Activated T-helper 2 cell treated with anti-CD3 and anti-CD28 coated beads, Interferon-gamma antibody, Interleukin-2, Interleukin-4, amounts not matched to agents 10 μg/mL and 5 μg/mL and 100 μg/mL, durations not matched to agents 14 hours and 24 hours and 36 hours (primary cell): ENCODE results near the gene LAMA3. TPM values are rescaled to one million over a fixed set of nuclear protein-coding genes. Genes with fewer than 3 reads are reported as not detected.

Experiments used
- DNase-seq: peaks from one replicate; pipeline ENCODE4 v3.0.0; 2021; ENCODE audit warnings: low spot score
- H3K27ac Mint-ChIP-seq: one replicate; pipeline ENCODE4 v1.8.0; 2021; ENCODE audit warnings: mixed read lengths
- H3K27me3 Mint-ChIP-seq: one replicate; pipeline ENCODE4 v1.8.0; 2021; ENCODE audit warnings: low read depth, mixed read lengths
- H3K36me3 Mint-ChIP-seq: one replicate; pipeline ENCODE4 v1.8.0; 2021; ENCODE audit warnings: low read depth, mixed read lengths
- H3K4me1 Mint-ChIP-seq: one replicate; pipeline ENCODE4 v1.8.0; 2021; ENCODE audit warnings: low read depth, mixed read lengths
- H3K4me3 Mint-ChIP-seq: one replicate; pipeline ENCODE4 v1.8.0; 2021; ENCODE audit warnings: low read depth, mild to moderate bottlenecking, moderate library complexity, mixed read lengths
- H3K9me3 Mint-ChIP-seq: one replicate; pipeline ENCODE4 v1.8.0; 2021; ENCODE audit warnings: mixed read lengths
- intact Hi-C: fragments of 100-400 bp; cut with micrococcal nuclease; formaldehyde crosslinking; loops from one replicate; pipeline ENCODE4 v1.15.1; 2023
- total RNA-seq: library from RNA; stranded (reverse); gene quantifications from 2 replicates; pipeline ENCODE4 v1.2.3, GENCODE V29; 2022

The LAMA3 gene
- total RNA-seq, 1 donor from 2014 or later = not detected

GRCh38 chr18:23832911-23833310 is 143.7 kb downstream of the LAMA3 start:
- intact Hi-C loops = no loop called here
- Mint-ChIP-seq H3K27me3 (no peaks in the 10 kb centered on the region), H3K4me1 (peaks cover 13% of the 10 kb centered on the region), H3K27ac (no peak overlapping the region), H3K36me3 (no peaks in the 10 kb centered on the region), H3K9me3 (no peaks in the 10 kb centered on the region), H3K4me3 (no peak overlapping the region)
- DNase-seq = no peak

GRCh38 chr18:23833714-23834113 is 144.5 kb downstream of the LAMA3 start:
- H3K9me3 Mint-ChIP-seq = no peaks in the 10 kb centered on the region
- peaks cover 7% of the 10 kb centered on the region for H3K4me1 Mint-ChIP-seq
- H3K27me3 Mint-ChIP-seq = no peaks in the 10 kb centered on the region
- H3K27ac Mint-ChIP-seq = no peak overlapping the region
- H3K36me3 Mint-ChIP-seq = no peaks in the 10 kb centered on the region
- DNase-seq = no peak
- H3K4me3 Mint-ChIP-seq = no peak overlapping the region
- intact Hi-C loops = no loop called here

DNA sequence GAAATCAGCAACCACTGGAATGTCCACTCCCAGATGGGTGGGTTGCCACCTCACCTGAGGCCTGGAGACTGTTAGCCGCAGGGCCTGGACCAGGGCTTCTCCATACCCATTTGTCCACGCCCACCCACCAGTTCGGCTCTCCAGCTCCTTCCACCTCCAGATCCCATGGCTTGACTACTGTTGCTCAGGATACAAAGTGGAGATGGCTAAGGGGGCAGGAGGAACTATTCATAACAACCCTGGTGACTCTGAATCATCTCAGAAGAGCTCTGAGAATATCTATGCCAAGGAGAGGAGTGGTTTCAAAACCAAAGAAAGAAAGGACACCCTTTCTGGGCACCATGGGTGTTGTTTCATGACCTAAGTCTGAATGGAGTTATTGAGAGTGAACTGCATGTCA is 145.8 kb downstream of the LAMA3 start:
- H3K4me3 Mint-ChIP-seq = no peak overlapping the region
- no peak for DNase-seq
- no peaks in the 10 kb centered on the region for H3K9me3 Mint-ChIP-seq
- no peaks in the 10 kb centered on the region for H3K27me3 Mint-ChIP-seq
- no peaks in the 10 kb centered on the region for H3K36me3 Mint-ChIP-seq
- intact Hi-C loops = no loop called here
- H3K27ac Mint-ChIP-seq = no peak overlapping the region
- peaks cover 7% of the 10 kb centered on the region for H3K4me1 Mint-ChIP-seq

- Mint-ChIP-seq H3K27ac (no peak overlapping the region), H3K4me1 (peaks cover 7% of the 10 kb centered on the region), H3K36me3 (no peaks in the 10 kb centered on the region), H3K9me3 (no peaks in the 10 kb centered on the region), H3K27me3 (no peaks in the 10 kb centered on the region), H3K4me3 (no peak overlapping the region)
- no peak for DNase-seq
- intact Hi-C loops = no loop called here
Measured at GRCh38 chr18:23835506-23835905, 146.3 kb downstream of the LAMA3 start.

DNA sequence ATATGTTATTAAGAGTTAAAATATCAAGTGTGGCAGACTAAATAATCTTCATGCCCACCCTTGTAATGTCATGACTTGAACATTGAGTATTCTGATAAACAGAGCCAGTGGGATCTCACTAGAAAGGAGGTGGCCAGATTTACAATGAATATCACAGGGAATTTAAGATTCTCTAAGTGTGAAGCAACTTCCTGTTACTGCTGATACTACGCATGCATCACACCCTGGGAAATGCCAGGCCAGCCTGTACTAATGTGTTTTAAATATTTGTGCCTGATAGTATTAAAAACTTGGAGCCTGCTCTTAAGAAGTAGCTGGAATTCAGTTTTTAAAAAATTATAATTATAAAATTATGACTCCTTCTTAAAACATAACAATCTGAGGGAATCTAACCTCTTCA is 148.3 kb downstream of the LAMA3 start:
- no peaks in the 10 kb centered on the region for H3K9me3 Mint-ChIP-seq
- no peaks in the 10 kb centered on the region for H3K36me3 Mint-ChIP-seq
- no peaks in the 10 kb centered on the region for H3K27me3 Mint-ChIP-seq
- no peak for DNase-seq
- peaks cover 7% of the 10 kb centered on the region for H3K4me1 Mint-ChIP-seq
- H3K27ac Mint-ChIP-seq = no peak overlapping the region
- intact Hi-C loops = no loop called here
- no peak overlapping the region for H3K4me3 Mint-ChIP-seq

DNA sequence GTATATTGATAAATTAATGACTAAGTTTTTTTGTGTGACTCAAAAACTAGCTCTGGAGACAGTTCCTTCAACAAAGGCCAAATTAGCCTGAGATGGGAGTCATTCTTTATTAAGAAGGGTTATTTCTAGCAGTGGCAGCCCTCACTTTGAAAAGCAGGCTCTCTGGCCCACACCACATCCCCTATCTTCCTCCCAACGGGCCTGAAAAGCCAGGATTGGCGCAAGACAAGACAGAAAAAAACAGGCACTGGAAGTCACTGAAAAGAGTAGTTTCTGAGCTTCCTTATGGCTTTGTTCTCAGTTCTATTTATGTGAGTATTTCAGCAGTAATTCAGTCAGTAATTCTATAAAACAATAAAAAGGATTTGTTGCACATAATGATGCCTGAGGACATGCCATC is 149.0 kb downstream of the LAMA3 start:
- Mint-ChIP-seq H3K27ac (no peak overlapping the region), H3K4me1 (peaks cover 7% of the 10 kb centered on the region), H3K4me3 (no peak overlapping the region), H3K36me3 (no peaks in the 10 kb centered on the region), H3K9me3 (no peaks in the 10 kb centered on the region), H3K27me3 (peaks cover 3% of the 10 kb centered on the region)
- intact Hi-C loops = loop anchor here (1.0 kb wide), 1 partner anchor 10 kb away; no protein-coding TSS in a partner anchor
- DNase-seq = no peak

DNA sequence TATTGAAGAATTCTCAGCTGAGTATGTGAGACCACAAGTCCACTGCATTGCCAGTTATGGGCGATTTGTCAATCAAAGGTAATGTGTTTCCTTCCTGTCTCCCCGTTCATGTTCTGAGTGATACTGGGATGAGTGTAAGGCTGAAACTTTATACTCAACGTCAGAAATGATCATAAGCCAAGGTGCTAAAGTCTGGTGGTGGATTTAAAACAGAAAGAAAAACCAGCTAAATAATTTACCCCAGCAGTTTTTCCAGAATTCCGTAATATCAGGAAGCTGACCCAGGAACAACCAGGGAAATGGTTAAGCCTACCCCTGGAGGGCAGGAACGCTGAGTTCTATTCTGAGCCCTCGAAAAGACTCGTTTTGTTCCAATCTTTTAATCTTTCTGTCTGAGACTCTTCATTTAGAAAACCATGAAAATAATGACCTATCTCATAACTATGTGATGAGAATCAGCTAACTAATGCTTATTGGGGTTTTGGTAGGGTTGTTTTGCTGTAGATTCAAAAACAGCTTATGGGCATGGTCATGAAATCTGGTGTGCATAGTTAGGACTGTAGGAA is 149.6 kb downstream of the LAMA3 start:
- intact Hi-C loops = loop anchor here (1.0 kb wide), 1 partner anchor 11 kb away; no protein-coding TSS in a partner anchor
- Mint-ChIP-seq H3K4me3 (no peak overlapping the region), H3K27ac (no peak overlapping the region), H3K27me3 (peaks cover 8% of the 10 kb centered on the region), H3K4me1 (peaks cover 7% of the 10 kb centered on the region), H3K36me3 (no peaks in the 10 kb centered on the region), H3K9me3 (no peaks in the 10 kb centered on the region)
- DNase-seq = no peak

DNA sequence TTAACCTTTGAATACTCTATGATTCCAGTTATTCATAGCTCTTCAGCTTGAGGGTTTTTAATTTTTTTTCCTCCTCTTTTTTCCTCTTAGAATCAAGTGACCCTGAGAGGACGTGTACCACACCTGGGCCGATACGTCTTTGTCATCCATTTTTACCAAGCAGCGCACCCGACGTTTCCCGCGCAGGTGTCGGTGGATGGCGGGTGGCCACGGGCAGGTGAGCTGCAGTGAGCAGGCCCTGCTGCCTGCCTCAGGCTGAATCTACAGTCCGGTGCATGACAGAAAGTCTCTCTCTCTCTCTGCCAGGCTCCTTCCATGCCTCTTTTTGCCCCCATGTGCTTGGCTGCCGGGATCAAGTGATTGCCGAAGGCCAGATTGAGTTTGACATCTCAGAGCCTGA is 153.1 kb downstream of the LAMA3 start:
- DNase-seq = no peak
- Mint-ChIP-seq H3K27ac (no peak overlapping the region), H3K27me3 (peaks cover 10% of the 10 kb centered on the region), H3K4me1 (peaks cover 7% of the 10 kb centered on the region), H3K36me3 (no peaks in the 10 kb centered on the region), H3K4me3 (no peak overlapping the region), H3K9me3 (no peaks in the 10 kb centered on the region)
- intact Hi-C loops = no loop called here

DNA sequence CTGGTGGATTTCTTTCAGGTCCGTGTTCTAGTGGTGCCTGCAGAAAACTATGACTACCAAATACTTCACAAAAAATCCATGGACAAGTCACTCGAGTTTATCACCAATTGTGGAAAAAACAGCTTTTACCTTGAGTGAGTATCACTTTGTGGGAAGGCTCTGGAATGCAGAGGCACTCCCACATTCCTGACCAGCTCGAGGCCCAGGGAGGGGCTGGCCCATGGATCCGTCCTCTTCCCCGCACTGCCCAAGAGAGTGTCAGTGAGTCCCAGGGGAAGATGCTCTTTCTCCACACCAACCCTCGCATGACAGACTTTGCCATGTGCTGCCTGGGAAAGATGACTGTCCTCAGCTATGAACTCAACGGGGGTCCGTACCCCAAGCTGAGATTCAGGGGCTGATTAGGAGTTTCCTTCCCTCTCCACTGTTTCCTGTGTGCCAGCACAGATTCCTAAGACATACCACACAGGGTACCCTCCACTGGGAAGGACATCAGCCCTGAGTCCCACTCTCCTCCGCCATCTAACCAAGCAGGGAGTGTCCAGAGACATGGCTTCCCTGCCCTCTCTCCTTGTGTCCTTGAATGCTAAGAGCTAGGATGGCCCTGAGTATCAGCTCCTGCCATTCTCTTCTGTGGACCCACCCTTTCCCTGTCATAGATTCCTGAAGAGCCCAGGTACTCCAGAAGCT is 155.9 kb downstream of the LAMA3 start:
- Mint-ChIP-seq H3K36me3 (no peaks in the 10 kb centered on the region), H3K27me3 (peaks cover 12% of the 10 kb centered on the region), H3K4me3 (no peak overlapping the region), H3K27ac (no peak overlapping the region), H3K4me1 (no peaks in the 10 kb centered on the region), H3K9me3 (no peaks in the 10 kb centered on the region)
- no peak for DNase-seq
- intact Hi-C loops = no loop called here

- H3K4me1 Mint-ChIP-seq = no peaks in the 10 kb centered on the region
- no peak for DNase-seq
- H3K4me3 Mint-ChIP-seq = no peak overlapping the region
- H3K27ac Mint-ChIP-seq = no peak overlapping the region
- peaks cover 16% of the 10 kb centered on the region for H3K27me3 Mint-ChIP-seq
- H3K9me3 Mint-ChIP-seq = no peaks in the 10 kb centered on the region
- no peaks in the 10 kb centered on the region for H3K36me3 Mint-ChIP-seq
- intact Hi-C loops = no loop called here
Measured at GRCh38 chr18:23845988-23846630, 156.9 kb downstream of the LAMA3 start.

GRCh38 chr18:23847321-23847986 is 158.2 kb downstream of the LAMA3 start:
- Mint-ChIP-seq H3K4me3 (no peak overlapping the region), H3K36me3 (no peaks in the 10 kb centered on the region), H3K9me3 (no peaks in the 10 kb centered on the region), H3K27me3 (peaks cover 16% of the 10 kb centered on the region), H3K27ac (no peak overlapping the region), H3K4me1 (peaks cover 2% of the 10 kb centered on the region)
- DNase-seq = no peak
- intact Hi-C loops = no loop called here

DNA sequence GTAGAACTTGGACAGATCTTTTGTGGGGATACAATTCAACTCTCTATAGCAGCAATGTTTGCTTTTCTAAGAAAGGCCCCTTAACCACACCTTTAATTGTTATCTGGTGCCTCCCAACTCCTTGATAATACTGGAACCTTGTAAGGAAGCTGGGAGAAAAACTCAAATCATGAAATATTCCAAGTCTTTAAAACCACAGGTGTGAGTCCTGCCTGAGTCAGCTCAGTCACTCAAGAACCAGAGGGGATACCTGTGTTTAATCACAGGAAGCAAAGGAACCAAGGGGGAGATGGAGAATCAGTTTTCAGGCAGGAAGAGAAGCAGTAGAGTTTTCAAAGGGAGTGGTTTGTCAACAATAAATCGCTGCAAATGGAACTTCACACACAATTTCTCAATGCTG is 159.9 kb downstream of the LAMA3 start:
- Mint-ChIP-seq H3K4me3 (no peak overlapping the region), H3K27ac (no peak overlapping the region), H3K9me3 (no peaks in the 10 kb centered on the region), H3K27me3 (peaks cover 8% of the 10 kb centered on the region), H3K4me1 (peaks cover 6% of the 10 kb centered on the region), H3K36me3 (peaks cover 2% of the 10 kb centered on the region)
- intact Hi-C loops = no loop called here
- DNase-seq = no peak

- no peaks in the 10 kb centered on the region for H3K9me3 Mint-ChIP-seq
- no peak for DNase-seq
- peaks cover 6% of the 10 kb centered on the region for H3K4me1 Mint-ChIP-seq
- intact Hi-C loops = no loop called here
- peaks cover 8% of the 10 kb centered on the region for H3K27me3 Mint-ChIP-seq
- H3K36me3 Mint-ChIP-seq = peaks cover 2% of the 10 kb centered on the region
- H3K4me3 Mint-ChIP-seq = no peak overlapping the region
- no peak overlapping the region for H3K27ac Mint-ChIP-seq
Measured at GRCh38 chr18:23850215-23850614, 161.0 kb downstream of the LAMA3 start.
